PC-9 (cell line): ENCODE measurements around the gene BPIFA2.

Source experiments
- EZH2 ChIP-seq: fragments of 200-600 bp; sonication (generic); IDR thresholded peaks from 2 replicates; pipeline ENCODE4 v1.8.0; 2017; ENCODE audit warnings: antibody characterized with exemption, low read depth
- TF ChIP-seq, protein P1 (sequence below): fragments of 200-600 bp; sonication (generic); conservative IDR thresholded peaks from 2 replicates; pipeline ENCODE4 v1.6.1; 2017; ENCODE audit warnings: mixed run types, antibody characterized with exemption, mild to moderate bottlenecking, moderate library complexity

DNA sequence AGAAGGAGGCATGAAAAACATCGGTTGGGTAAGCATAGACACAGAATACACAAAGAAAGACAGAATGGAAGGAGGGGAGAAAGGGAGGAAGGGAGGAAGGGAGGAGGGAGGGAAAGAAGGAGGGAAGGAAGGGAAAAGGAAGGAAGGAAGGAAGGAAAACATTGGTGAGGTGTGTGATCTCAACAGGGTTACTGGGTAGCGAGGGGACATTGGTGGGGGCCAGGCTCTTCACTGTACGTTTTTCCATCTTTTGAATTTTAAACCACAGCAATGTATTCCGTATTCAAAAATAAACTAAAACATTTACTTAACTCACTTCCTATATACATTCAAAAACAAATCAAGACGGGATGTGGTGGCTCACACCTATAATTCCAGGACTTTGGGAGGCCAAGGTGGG lies 20.7 kb upstream of the BPIFA2 start:
- TF ChIP-seq EZH2, result no peak
- TF ChIP-seq, protein P1, sequence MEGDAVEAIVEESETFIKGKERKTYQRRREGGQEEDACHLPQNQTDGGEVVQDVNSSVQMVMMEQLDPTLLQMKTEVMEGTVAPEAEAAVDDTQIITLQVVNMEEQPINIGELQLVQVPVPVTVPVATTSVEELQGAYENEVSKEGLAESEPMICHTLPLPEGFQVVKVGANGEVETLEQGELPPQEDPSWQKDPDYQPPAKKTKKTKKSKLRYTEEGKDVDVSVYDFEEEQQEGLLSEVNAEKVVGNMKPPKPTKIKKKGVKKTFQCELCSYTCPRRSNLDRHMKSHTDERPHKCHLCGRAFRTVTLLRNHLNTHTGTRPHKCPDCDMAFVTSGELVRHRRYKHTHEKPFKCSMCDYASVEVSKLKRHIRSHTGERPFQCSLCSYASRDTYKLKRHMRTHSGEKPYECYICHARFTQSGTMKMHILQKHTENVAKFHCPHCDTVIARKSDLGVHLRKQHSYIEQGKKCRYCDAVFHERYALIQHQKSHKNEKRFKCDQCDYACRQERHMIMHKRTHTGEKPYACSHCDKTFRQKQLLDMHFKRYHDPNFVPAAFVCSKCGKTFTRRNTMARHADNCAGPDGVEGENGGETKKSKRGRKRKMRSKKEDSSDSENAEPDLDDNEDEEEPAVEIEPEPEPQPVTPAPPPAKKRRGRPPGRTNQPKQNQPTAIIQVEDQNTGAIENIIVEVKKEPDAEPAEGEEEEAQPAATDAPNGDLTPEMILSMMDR, result no peak
